H1 (cell line): ENCODE data around the gene MTNR1B. TPM values are rescaled to one million over a fixed set of nuclear protein-coding genes. Genes with fewer than 3 reads are reported as not detected.

ENCODE experiments used
- CBX8 ChIP-seq: fragments of 300-800, 300-1000 bp; sonication (generic); IDR thresholded peaks from 2 replicates; pipeline ENCODE4 v1.7.1; 2016; ENCODE audit warnings: low read depth, low read length, borderline replicate concordance
- FOSL1 ChIP-seq: IDR thresholded peaks from 2 replicates; pipeline ENCODE4 v1.6.1; 2011; ENCODE audit warnings: mild to moderate bottlenecking, low read depth, low read length, moderate library complexity; ENCODE audit not compliant: insufficient read depth
- HDAC2 ChIP-seq, 2 experiments: fragments of 300-600 bp in 1 of 2; sonication (generic) in 1 of 2; IDR thresholded peaks; 2 replicates each; pipeline ENCODE4 v1.6.1; 2011 to 2012; ENCODE audit warnings: low read depth in 2 of 2, low read length in 2 of 2, mild to moderate bottlenecking in 2 of 2, moderate library complexity in 2 of 2, borderline replicate concordance in 1 of 2, inconsistent platforms in 1 of 2
- SAP30 ChIP-seq: fragments of 300-600 bp; sonication (generic); IDR thresholded peaks from 2 replicates; pipeline ENCODE4 v1.7.1; 2012; ENCODE audit warnings: low read length, moderate library complexity, mild to moderate bottlenecking, inconsistent platforms; ENCODE audit not compliant: insufficient read depth, insufficient replicate concordance
- polyA plus RNA-seq, 7 experiments: library from polyadenylated mRNA; depleted of rRNA in 3 of 7; stranded (reverse) in 5 of 7; unstranded in 2 of 7; fragments of >200 nt in 5 of 7; fragments of 200-250 nt in 2 of 7; gene quantifications; 1 replicate in 5 of 7; 2 replicates in 1 of 7; 4 replicates in 1 of 7; pipeline versions ENCODE4 v1.2.1 to v1.2.3, GENCODE V29; 2011 to 2013; ENCODE audit warnings: missing spikeins in 2 of 7, mixed read lengths in 2 of 7
- total RNA-seq: library from RNA; stranded (reverse); fragmentation: NEBNext Ultra II Directional; extraction: Animal tissue kit (Norgen Biotek cat#: 25700); gene quantifications from 2 replicates; pipeline ENCODE4 v1.2.1, GENCODE V29; 2021
- TF ChIP-seq, protein P1 (sequence below): IDR thresholded peaks from 2 replicates; pipeline ENCODE4 v1.6.1; 2012; ENCODE audit warnings: inconsistent platforms

MTNR1B gene
- total and polyA plus RNA-seq, 2 of the 8 experiments (the other 6 are each of a cell fraction or from before 2014, with no cell fraction given), result 0.08 TPM; not detected in 1

DNA sequence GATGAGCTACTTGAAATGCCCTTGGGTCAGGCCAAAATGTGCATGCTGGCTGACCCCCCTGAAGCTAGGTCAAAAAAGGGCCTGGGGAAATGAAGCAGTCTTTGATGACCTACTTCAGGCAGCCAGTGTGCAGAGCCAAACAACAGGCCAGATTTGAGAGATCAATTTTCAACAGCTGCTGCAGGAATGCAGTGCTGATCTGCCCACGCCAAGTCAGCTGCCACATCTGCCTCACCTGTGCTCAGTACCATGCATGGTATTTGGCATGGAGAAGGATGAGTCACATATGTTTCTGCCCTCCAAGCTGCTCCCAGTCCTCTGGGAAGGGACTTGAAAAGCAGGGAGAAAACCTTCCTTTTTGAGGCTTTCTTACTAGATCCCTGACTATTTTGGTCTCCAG is 35.8 kb downstream of the MTNR1B start (continued):
- TF ChIP-seq, protein P1, sequence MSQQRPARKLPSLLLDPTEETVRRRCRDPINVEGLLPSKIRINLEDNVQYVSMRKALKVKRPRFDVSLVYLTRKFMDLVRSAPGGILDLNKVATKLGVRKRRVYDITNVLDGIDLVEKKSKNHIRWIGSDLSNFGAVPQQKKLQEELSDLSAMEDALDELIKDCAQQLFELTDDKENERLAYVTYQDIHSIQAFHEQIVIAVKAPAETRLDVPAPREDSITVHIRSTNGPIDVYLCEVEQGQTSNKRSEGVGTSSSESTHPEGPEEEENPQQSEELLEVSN, result no peak
- TF ChIP-seq SAP30 (no peak), FOSL1 (no peak), CBX8 (no peak), HDAC2 (IDR thresholded peaks at IDR 0.05; ENCODE audit: borderline replicate concordance in 1 of 2, low read depth in 2 of 2, low read length in 2 of 2) (no peak)
